Measurements from ENCODE around the gene HNRNPM.
"Not testable (repeated sequence)": the region's sequence is repeated elsewhere in the genome, so short reads cannot be mapped to it uniquely, and the experiment has no call there.

Gene HNRNPM, protein sequence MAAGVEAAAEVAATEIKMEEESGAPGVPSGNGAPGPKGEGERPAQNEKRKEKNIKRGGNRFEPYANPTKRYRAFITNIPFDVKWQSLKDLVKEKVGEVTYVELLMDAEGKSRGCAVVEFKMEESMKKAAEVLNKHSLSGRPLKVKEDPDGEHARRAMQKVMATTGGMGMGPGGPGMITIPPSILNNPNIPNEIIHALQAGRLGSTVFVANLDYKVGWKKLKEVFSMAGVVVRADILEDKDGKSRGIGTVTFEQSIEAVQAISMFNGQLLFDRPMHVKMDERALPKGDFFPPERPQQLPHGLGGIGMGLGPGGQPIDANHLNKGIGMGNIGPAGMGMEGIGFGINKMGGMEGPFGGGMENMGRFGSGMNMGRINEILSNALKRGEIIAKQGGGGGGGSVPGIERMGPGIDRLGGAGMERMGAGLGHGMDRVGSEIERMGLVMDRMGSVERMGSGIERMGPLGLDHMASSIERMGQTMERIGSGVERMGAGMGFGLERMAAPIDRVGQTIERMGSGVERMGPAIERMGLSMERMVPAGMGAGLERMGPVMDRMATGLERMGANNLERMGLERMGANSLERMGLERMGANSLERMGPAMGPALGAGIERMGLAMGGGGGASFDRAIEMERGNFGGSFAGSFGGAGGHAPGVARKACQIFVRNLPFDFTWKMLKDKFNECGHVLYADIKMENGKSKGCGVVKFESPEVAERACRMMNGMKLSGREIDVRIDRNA

DNA sequence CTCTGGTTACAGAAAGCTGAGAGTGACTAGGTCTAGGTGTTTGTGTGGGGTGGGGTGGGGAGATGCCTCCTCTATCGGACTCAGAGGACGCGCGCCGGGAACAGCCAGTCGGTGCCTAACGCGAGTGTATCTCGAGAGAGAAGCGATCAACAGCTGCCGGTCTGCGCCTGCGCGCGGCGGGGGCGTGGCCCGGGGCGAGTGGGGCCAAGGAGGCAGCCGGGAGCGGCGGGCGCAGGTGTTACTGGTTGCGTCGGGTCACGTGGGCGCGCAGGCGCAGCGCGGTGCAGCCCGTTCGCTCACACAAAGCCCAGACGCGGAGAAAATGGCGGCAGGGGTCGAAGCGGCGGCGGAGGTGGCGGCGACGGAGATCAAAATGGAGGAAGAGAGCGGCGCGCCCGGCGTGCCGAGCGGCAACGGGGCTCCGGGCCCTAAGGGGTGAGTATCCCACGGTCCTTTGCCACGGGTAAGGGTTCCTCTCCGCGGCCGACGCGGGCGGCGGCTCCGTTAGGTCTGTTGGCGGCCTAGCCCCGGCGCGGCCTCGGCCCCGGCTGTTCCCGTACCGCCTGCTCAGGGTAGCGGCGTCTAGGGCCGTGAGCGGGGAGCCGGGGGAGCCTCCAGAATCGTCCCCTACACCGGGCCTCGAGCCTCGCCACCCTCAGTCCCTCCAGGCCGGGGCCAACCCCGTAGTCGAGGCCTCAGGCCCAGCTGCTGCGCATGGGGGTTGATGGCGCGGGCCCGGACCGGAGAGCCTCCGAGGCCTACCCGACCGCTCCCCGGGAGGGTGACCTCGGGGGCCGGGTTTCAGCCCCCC is at the start of gene HNRNPM:
Gene HNRNPM, plus strand, starts transcription at position 299 of the 811 bp plus-strand sequence. Its CDS starts 24 bp downstream, at position 323.
- peak; percentile 99 for DNase-seq

DNA sequence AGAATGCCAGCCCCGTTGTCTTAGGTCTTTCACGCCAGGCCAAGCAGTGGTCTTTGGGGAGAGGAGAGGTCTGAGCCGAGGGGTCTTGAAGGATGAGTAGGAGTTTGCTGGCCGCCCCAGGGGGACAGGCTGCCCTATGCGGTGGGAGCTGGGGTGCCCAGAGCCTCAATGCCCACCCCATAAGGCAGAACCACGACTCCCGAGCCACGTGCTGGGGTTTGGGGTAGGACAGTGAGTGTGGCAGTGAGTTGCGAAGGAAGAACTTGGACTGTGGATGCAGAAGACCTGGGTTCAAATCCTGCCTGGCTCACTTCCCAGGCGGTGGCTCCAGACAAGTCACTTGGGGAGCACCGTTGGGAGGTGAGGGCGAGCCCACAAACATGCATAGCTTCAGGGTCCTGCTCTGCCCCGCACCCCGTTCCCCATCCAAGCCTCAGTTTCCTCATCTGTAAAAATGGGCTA is 49.1 kb upstream of the HNRNPM start:
- DNase-seq = no peak

DNA sequence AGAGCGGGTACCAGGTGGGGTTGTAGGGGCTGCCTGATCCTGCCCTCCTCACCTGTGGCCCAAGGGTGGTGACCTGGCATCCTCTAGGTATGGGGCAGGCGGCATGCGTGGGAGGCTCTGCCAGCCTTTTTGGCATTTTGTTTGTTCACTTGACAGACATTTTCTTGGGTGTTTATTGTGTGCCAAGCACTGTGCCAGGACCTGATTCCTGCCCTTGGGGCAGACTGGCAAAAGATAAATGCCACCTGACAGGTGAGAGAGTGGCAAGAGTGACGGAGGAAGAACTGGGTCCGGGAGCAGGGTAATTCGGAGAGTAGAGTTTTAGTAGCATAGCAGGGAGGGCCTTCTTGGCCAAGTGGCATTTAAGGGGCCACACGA is 48.6 kb upstream of the HNRNPM start:
- no peak for DNase-seq

DNA sequence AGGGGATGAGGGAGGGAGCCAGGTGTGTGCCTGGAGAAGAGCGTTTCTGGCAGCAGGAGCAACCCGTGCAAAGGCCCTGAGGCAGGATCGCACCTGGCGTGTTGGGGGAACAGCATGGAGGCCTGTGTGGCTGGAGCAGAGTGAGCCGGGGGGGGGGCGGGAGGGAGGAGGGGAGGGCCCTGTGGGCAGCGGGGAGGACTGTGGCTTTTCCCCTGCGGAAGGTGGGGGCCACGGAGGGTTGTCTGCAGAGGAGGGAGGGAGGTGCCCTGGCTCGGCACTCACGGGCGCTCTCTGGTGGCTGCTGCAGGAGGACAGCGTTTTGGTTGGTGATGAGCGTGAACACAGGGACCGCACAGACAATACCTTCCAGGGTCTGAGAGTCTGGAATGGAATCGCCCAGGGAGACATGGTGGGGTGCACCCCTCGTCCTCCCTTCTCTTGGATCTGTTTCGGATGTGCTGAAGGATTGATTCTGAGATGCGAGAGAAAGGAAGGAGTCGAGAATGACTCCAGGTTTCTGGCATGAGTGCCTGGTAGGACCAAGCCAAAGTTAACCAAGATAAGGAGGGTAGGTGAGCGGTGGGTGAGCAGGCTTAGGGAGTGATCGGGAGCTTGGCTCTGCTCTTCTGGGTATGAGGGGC is 48.1 kb upstream of the HNRNPM start:
- DNase-seq = peak; percentile 70

DNA sequence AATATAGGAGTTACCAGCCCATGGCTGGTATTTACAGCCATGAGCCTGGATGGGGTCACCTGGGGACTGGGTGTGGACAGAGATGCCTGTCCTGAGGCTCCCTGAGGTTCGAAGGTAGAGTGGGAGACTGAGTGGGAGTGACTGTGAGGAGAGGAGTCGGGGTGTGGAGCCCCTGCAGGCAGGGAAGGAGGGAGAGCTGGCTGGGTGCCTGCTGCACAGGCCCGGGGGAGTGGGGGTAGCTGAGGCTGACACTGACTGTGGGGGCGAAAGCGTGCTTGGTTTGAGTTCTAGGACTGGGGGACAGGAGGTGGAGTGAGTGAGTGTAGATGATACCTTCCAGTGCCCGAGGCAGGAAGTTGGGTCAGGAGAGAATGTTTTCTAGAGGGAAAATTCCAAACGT is 47.5 kb upstream of the HNRNPM start:
- no peak for DNase-seq

DNA sequence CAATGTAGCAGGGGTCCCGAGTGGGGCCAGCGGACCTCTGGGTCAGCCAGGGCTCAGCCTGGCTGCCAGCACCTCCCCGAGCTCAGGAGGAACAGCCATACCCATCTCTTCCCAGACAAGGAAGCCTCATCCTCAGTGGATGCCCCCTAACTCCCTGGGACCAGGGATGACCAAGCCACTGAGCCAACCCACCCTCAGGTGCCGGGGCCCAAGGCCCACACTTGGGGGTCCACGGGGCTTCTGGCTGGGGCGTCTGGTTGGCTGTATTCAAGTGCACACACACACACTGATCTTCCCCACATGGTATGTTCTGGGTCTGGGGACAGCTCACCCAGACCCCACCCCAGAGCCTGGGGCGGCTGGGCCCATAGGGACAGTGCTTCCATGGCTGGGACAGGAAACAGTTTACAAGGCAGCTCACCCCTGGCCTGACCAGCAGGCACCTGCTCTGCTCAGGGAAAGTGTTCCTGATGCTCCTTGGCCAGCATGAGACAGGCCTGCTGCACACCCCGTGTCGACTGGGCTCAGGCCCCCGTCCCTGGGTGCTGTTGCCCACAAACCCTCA is 46.9 kb upstream of the HNRNPM start:
- DNase-seq = no peak

DNA sequence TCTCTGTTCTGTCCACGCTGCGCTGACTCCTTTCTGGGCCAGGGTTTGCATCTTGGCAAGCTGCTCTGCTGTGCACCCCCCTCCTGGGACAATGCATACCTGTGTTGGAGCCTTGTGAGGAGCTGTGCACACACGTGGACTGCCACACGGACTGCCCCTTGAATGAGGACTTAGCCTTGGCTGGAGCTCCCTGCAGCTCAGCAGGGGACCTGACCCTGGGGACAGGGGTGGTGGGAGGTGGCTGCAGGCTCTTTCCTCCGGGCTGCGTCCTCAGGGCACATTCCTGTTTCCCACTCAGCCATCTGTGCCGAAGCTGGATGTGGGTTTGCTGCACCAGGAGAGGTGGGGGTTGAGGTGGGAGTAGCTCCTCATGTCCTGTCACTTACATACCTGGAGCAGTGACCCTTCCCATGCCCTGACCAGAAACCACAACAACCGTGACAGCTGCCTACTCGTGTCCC is 46.4 kb upstream of the HNRNPM start:
- DNase-seq = no peak

DNA sequence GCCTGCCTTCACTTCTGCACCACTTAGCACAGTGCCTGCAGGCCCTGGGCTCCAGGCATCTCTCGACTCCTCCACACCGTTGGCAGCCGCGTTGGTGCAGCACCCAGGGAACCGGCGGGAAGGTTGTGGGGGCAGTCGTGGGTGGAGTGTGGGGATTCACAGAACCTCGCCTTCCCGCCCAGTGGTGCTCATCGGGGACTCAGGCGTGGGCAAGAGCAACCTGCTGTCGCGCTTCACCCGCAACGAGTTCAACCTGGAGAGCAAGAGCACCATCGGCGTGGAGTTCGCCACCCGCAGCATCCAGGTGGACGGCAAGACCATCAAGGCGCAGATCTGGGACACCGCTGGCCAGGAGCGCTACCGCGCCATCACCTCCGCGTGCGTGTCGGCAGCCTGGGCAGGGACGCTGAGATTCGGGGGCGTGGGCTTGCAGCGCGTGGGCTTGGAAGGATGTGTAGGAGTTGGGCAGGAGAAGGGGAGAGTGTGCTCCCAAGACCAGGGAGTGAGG is 45.0 kb upstream of the HNRNPM start:
- no peak for DNase-seq

DNA sequence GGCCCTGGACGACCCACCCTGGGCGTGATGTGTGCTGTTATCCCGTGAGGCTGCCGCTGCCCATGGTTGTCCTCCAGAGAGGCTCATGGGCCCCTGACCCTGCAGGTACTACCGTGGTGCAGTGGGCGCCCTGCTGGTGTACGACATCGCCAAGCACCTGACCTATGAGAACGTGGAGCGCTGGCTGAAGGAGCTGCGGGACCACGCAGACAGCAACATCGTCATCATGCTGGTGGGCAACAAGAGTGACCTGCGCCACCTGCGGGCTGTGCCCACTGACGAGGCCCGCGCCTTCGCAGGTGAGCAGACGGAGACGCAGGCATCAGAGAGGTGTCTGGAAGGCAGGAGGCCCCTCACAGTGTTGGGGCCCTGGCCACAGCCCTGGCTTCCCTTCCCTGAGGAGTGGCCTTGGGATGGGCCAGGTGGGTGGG is 42.8 kb upstream of the HNRNPM start:
- DNase-seq = no peak

DNA sequence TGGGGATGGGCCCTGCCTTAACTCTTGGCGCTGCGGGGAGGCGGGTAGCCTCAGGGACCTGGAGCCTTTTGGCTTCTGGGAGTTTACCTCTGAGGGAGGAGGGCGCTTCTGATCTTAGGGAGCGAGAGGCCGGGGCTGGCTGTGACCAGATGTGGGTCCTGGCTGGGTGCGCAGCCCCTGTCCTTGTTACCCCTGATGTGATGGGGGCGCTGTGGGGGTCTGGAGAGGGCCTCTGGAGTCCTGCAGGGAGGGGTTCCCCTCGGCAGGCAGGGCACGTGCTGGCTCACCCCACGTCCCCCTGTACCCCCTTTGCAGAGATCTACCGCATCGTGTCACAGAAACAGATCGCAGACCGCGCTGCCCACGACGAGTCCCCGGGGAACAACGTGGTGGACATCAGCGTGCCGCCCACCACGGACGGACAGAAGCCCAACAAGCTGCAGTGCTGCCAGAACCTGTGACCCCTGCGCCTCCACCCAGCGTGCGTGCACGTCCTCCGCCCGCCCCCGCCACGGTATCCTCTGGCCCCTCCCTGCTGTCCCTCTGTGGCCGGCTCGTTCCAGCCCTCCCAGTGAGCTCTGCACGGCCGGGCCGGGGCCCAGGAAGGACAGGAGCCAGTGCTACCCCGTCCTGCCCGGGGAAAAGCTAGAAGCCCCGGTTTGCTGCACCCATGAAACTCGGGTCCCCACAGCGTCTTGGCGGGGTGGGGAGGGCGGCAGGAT is 41.5 kb upstream of the HNRNPM start:
- DNase-seq = no peak

DNA sequence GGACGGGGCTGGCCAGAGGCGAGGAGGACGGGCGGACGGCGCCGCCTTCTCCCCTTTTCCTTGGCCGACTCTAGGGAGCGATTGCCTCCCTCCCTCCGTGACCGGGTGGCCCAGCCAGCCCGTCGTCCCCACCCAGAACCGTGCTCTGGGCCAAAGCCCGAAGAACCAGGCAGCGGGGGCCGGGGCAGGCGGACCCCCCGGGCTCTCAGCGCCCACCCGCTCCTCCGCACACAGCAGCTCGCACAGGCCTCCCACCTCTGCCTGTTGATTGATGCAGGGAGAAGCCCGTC is 41.0 kb upstream of the HNRNPM start:
- DNase-seq = no peak

DNA sequence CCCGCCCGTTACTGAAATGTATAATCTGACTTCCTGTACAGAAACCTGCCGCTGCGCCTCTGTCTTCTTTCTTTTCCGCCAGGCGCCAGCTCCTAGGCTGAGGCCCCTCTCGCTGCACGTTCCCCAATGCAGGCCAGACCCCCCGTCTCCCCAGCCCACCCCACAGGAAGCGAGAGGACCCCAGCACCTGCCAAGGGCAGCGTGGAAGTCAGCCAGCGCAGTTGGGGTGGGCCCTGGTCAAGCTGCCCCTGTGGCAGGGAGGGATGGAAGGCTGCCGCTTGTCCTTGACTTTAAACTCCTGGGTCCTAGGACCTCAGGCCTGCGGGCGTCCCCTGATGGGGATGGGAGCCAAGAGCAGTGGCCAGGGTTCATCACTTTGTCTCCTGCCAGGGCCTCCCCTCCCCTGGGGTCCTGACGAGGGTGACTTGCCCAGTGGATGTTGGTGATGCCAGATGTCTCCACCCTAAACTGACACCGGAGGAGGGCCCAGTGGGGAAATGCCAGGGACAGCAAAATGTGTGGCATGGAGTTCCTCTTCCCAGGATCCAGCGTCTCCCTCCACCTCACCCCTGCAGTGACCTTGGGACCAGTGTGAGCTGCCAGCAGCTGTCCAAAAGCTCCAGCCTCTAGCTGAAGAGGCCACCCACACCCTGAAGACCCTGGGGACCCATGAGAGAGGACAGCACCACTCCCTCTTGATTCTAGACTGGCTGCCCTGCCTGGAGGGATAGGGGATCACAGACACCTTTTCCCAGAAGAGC is 40.2 kb upstream of the HNRNPM start:
- no peak for DNase-seq

DNA sequence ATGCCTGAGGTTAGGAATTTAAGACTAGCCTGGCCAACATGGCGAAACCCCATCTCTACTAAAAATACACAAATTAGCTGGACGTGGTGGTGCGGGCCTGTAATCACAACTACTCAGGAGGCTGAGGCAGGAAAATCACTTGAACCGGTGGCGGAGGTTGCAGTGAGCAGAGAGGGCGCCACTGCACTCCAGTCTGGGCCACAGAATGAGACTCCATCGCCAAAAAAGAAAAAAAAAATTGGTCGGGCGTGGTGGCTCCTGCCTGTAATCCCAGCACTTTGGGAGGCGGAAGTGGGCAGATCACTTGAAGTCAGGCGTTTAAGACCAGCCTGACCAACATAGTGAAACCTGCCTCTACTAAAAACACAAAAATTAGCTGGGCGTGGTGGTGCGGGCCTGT is 34.1 kb upstream of the HNRNPM start:
- not testable (repeated sequence) for DNase-seq

DNA sequence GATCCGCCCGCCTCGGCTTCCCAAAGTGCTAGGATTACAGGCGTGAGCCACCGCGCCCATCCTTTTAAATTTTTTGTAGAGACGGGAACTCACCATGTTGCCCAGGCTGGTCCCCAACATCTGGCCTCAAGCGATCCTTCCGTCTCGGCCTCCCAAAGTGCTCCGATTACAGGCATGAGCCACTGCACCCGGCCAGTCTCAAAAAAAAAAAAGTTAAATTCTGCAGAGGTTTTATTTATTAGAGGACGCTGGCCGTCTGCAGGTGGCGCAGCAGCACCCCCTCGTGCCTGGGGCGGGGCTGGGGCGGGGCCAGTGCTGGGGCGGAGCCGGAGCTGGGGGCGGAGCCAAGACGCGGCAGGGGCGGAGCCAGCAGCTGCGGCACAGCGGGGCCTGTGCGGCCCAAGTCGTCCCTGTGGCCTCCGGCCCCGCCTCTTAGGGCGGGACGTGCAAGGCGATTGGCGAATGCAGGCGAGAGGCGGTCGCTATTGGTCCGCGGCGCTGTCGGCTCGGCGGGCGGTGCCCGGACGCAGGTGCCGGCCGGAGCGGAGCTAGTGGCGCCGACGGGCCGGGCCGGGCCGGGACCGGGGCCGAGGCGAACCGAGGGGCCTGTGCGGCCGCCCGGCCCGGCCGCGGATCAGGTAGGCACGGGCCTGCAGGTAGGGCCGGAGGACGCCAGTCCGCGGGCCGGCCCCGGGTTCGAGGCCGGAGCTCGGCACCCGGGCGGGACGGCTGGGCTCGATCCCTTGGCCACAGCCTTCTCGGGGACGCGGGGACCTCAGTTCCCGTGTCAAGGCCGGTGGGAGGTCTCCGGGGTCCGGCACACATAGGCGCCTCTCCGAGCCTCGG is 31.8 kb upstream of the HNRNPM start, which contains the start of gene MARCHF2:
Gene MARCHF2, plus strand, starts transcription at position 523 of the 846 bp plus-strand sequence. CDS start 8,536 bp downstream, outside the sequence.
- peak; percentile 99 for DNase-seq

DNA sequence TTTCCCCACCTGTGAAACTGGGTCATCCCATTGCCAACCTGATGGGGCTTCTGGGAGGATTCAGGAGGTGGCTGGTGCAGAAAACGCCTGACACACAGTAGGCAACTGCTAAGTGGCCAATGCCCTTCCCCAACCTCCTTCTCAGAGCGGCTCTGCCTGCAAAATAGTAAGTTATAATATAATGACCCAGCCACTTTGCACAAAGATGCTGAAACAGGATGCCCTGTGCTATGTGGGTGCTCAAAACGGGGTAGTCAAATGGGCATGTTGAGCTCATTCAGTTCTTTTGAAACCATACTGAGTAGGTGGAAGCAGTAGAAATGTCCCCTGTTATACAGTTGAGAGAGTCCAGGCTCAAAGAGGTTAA is 31.2 kb upstream of the HNRNPM start:
- no peak for DNase-seq

DNA sequence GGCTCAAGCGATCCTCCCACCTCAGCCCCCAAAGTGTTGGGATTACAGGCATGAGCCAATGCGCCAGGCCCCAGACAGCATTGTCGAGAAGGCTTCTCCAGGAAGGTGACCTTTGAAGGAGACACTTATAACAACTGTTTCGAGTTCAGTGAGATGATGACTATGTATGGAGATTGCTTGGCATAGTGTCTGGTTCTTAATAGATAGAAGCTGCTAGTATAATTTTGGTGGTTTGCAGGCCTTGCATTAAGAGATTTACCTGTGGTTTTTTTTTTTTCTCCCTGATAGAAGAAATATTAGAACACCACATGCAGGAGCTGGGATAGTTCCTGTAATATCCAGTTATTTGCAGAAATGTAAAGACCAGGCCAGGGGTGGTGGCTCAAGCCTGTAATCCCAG is 28.0 kb upstream of the HNRNPM start:
- DNase-seq = no peak

DNA sequence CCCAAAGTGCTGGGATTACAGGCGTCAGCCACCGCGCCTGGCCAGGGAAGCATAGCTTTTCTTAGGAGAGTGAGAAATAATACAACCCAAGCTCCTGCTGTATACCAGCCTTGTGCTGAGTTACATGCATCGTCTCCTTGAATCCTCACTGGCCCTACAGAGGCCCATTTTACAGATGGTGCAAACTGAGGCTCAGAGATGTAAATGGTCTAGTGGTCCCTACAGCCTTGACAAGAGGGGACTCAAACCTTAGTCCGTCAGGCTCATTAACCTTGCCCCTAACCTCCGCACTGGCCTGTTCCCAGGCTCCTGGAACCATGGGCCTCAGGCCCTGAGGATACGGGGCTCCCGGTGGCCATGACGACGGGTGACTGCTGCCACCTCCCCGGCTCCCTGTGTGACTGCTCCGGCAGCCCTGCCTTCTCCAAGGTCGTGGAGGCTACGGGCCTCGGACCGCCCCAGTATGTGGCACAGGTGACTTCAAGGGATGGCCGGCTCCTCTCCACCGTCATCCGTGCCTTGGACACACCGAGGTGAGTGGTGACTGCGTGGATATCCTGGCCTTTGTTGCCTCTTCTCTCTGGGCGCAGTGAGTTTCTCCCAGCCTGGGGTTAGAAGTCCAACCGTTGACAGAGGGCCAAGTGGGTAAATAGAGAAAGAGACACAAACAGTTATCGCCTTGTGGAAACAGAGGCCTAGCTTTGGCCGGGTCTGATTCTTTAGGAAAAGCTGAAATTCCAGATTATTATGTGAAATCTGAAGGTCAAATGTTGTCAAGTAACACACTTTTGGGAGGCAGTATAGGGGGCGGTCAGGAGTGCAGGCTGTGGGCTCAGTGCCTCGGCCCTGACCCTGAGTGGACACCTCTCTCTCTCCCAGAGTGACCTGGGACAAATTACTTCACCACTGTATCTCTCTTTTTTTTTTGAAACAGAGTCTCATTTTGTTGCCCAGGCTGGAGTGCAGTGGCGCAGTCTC is 23.0 kb upstream of the HNRNPM start:
- no peak for DNase-seq

DNA sequence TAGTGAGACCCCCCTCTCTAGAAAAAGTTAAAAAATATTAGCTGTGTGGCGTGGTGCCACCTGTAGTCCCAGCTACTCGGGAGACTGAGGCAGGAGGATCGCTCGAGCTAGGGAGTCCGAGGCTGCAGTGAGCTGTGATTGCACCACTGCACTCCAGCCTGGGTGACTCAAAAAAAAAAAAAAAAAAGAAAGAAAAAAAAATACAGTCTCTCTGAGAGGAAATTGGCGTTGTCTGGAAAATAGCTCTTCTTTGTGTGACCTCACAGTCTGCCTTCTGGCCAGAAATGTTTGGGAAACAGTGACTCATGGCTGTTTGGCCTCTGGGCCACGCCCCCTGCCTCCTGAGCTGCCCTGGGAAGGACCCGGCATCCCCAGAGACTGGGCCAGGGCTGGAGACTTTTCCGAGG is 21.0 kb upstream of the HNRNPM start:
- peak; percentile 18 for DNase-seq

Data from midbrain (tissue), 1 donor.